ENCODE results near the gene HERC3. TPM values are rescaled to one million over a fixed set of nuclear protein-coding genes. Genes with fewer than 3 reads are reported as not detected.

The HERC3 gene
- total and polyA plus RNA-seq, 2 donors (not counting 1 experiment from before 2014, with no cell fraction given): 24.0 to 78.1 TPM

GRCh38 chr4:88628746-88629145 is 36.5 kb downstream of the HERC3 start:
- POLR2A ChIA-PET: no interaction called here

GRCh38 chr4:88629826-88630225 is 37.5 kb downstream of the HERC3 start:
- Histone ChIP-seq H2AFZ (ENCODE audit: insufficient read depth, low read depth, low read length, poor library complexity, severe bottlenecking) (no peak overlapping the region), H3K9ac (ENCODE audit: low read length) (no peak overlapping the region), H3K27ac (ENCODE audit: low read length in 2 of 2) (no peak overlapping the region), H4K20me1 (ENCODE audit: control insufficient read depth, insufficient read depth, low read length, poor library complexity, severe bottlenecking) (peaks cover 26% of the 10 kb centered on the region), H3K4me2 (replicated peaks; ENCODE audit: low read depth, low read length, poor library complexity, severe bottlenecking) (no peak overlapping the region), H3K4me1 (ENCODE audit: control insufficient read depth in 2 of 2, insufficient read depth in 2 of 2, low read length in 2 of 2) (peaks cover 0 to 6% of the 10 kb centered on the region in 2 donors), H3K79me2 (ENCODE audit: control insufficient read depth, insufficient read depth, low read length) (peaks cover 16% of the 10 kb centered on the region), H3K4me3 (ENCODE audit: control extremely low read depth in 1 of 5, extremely low read depth in 1 of 5, insufficient read depth in 1 of 5, low read depth in 2 of 5, low read length in 4 of 5) (no peak overlapping the region), H3K27me3 (replicated peaks in 1 of 4; ENCODE audit: control extremely low read depth in 1 of 4, control insufficient read depth in 3 of 4, insufficient read depth in 4 of 4, low read length in 3 of 4) (no peaks in the 10 kb centered on the region), H3K36me3 (replicated peaks in 1 of 2; ENCODE audit: control extremely low read depth in 1 of 2, control insufficient read depth in 1 of 2, extremely low read depth in 1 of 2, insufficient read depth in 2 of 2, low read length in 1 of 2) (peaks cover 0 to 2% of the 10 kb centered on the region in 2 experiments), H3K9me3 (ENCODE audit: control extremely low read depth in 1 of 3, control insufficient read depth in 2 of 3, insufficient read depth in 1 of 3, low read length in 2 of 3) (peaks cover 2 to 14% (median 11%) of the 10 kb centered on the region in 3 donors)
- peaks cover 6% of the 10 kb centered on the region for H3K9me3 Mint-ChIP-seq (ENCODE audit: insufficient read depth)
- H3K27me3 Mint-ChIP-seq: no peaks in the 10 kb centered on the region
- DNase-seq (no peak), ATAC-seq (ENCODE audit: low read depth) (no peak)
- CTCF ChIA-PET: no interaction called here
- no peak overlapping the region for H3K27ac Mint-ChIP-seq
- POLR2A ChIA-PET: no interaction called here
- intact Hi-C loops (cut with micrococcal nuclease): no loop called here
- peaks cover 17% of the 10 kb centered on the region for H3K4me1 Mint-ChIP-seq
- H3K4me3 Mint-ChIP-seq: no peak overlapping the region
- no peak for TF ChIP-seq EZH2 (IDR thresholded peaks at IDR 0.05; ENCODE audit: borderline replicate concordance, insufficient read depth, low read depth, low read length, poor library complexity, severe bottlenecking)

More at GRCh38 chr4:88628746-88629145, 36.5 kb downstream of the HERC3 start:
- H3K4me2 ChIP-seq (replicated peaks; ENCODE audit: low read depth, low read length, poor library complexity, severe bottlenecking): no peak overlapping the region
- peaks cover 0 to 2% of the 10 kb centered on the region in 2 experiments for H3K36me3 ChIP-seq (replicated peaks in 1 of 2; ENCODE audit: control extremely low read depth in 1 of 2, control insufficient read depth in 1 of 2, extremely low read depth in 1 of 2, insufficient read depth in 2 of 2, low read length in 1 of 2)
- H3K9ac ChIP-seq (ENCODE audit: low read length): no peak overlapping the region
- H3K27me3 ChIP-seq (replicated peaks in 1 of 4; ENCODE audit: control extremely low read depth in 1 of 4, control insufficient read depth in 3 of 4, insufficient read depth in 4 of 4, low read length in 3 of 4): no peaks in the 10 kb centered on the region
- CTCF ChIA-PET: no interaction called here
- H2AFZ ChIP-seq (ENCODE audit: insufficient read depth, low read depth, low read length, poor library complexity, severe bottlenecking): no peak overlapping the region
- TF ChIP-seq EZH2 (IDR thresholded peaks at IDR 0.05; ENCODE audit: borderline replicate concordance, insufficient read depth, low read depth, low read length, poor library complexity, severe bottlenecking): no peak
- TF ChIP-seq CTCF (IDR thresholded peaks at IDR 0.05): no peak
- Mint-ChIP-seq H3K27ac (no peak overlapping the region), H3K4me3 (no peak overlapping the region), H3K27me3 (no peaks in the 10 kb centered on the region), H3K4me1 (peaks cover 17% of the 10 kb centered on the region), H3K9me3 (ENCODE audit: insufficient read depth) (peaks cover 16% of the 10 kb centered on the region)
- DNase-seq (no peak), ATAC-seq (ENCODE audit: low read depth) (no peak)
- peaks cover 27% of the 10 kb centered on the region for H4K20me1 ChIP-seq (ENCODE audit: control insufficient read depth, insufficient read depth, low read length, poor library complexity, severe bottlenecking)
- no peak overlapping the region for H3K4me3 ChIP-seq (ENCODE audit: control extremely low read depth in 1 of 5, extremely low read depth in 1 of 5, insufficient read depth in 1 of 5, low read depth in 2 of 5, low read length in 4 of 5)
- intact Hi-C loops (cut with micrococcal nuclease): no loop called here
- H3K4me1 ChIP-seq (ENCODE audit: control insufficient read depth in 2 of 2, insufficient read depth in 2 of 2, low read length in 2 of 2): peaks cover 0 to 6% of the 10 kb centered on the region in 2 donors
- peaks cover 19% of the 10 kb centered on the region for H3K79me2 ChIP-seq (ENCODE audit: control insufficient read depth, insufficient read depth, low read length)
- H3K9me3 ChIP-seq (ENCODE audit: control extremely low read depth in 1 of 3, control insufficient read depth in 2 of 3, insufficient read depth in 1 of 3, low read length in 2 of 3): peaks cover 1 to 23% (median 5%) of the 10 kb centered on the region in 3 donors
- WGBS (ENCODE audit: insufficient coverage): 97% methylated on average over 6 of the region's 8 CpGs
- no peak overlapping the region for H3K27ac ChIP-seq (ENCODE audit: low read length in 2 of 2)
